ENCODE measurements around the gene RDH13. TPM values are rescaled to one million over a fixed set of nuclear protein-coding genes. Genes with fewer than 3 reads are reported as not detected.
A peak's percentile ranks its signal among the peaks of the same experiment; 100 is the strongest.
"Not testable (repeated sequence)": the region's sequence is repeated elsewhere in the genome, so short reads cannot be mapped to it uniquely, and the experiment has no call there.

Gene RDH13
- total and polyA plus RNA-seq, 12 donors = 6.8 to 27.9 (median 9.8) TPM

DNA sequence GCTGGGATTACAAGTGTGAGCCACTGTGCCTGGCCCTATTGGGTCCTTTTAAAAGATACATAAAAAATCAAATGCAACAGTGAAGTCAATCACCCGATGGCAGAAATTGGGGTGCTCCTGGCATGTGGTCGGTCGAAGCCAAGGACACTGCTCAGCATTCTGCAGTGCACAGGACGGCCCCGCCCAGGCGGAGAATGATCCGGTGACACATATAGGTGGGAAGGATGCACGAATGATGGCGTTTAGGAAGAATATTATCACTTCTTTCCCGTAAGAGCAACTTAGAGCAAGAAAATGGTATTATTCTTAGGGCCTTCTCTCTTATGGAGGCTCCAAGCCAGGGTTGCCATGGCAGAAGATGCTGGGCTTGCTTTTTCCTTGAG lies 21.7 kb downstream of the RDH13 start:
- Histone ChIP-seq H3K36me3 (replicated peaks in 1 of 2) (peaks cover 0 to 19% of the 10 kb centered on the region in 2 donors), H3K27me3 (no peaks in the 10 kb centered on the region), H3K9me3 (replicated peaks in 1 of 3) (no peaks in the 10 kb centered on the region), H3K4me3 (no peak overlapping the region), H3K4me1 (replicated peaks in 1 of 2) (no peaks in the 10 kb centered on the region), H3K27ac (peak overlapping the region in 1 of 5 donors; percentile 22)
- TF ChIP-seq, protein P1, sequence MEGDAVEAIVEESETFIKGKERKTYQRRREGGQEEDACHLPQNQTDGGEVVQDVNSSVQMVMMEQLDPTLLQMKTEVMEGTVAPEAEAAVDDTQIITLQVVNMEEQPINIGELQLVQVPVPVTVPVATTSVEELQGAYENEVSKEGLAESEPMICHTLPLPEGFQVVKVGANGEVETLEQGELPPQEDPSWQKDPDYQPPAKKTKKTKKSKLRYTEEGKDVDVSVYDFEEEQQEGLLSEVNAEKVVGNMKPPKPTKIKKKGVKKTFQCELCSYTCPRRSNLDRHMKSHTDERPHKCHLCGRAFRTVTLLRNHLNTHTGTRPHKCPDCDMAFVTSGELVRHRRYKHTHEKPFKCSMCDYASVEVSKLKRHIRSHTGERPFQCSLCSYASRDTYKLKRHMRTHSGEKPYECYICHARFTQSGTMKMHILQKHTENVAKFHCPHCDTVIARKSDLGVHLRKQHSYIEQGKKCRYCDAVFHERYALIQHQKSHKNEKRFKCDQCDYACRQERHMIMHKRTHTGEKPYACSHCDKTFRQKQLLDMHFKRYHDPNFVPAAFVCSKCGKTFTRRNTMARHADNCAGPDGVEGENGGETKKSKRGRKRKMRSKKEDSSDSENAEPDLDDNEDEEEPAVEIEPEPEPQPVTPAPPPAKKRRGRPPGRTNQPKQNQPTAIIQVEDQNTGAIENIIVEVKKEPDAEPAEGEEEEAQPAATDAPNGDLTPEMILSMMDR (IDR thresholded peaks at IDR 0.05) = no peak
- TF ChIP-seq POLR2A (IDR thresholded peaks at IDR 0.05) = no peak
- intact Hi-C loops (cut with DNase I) = no loop called here
- 80 to 89% (median 88%) methylated on average over 10 of the region's 10 CpGs for WGBS, 4 donors
- DNase-seq = no peak

DNA sequence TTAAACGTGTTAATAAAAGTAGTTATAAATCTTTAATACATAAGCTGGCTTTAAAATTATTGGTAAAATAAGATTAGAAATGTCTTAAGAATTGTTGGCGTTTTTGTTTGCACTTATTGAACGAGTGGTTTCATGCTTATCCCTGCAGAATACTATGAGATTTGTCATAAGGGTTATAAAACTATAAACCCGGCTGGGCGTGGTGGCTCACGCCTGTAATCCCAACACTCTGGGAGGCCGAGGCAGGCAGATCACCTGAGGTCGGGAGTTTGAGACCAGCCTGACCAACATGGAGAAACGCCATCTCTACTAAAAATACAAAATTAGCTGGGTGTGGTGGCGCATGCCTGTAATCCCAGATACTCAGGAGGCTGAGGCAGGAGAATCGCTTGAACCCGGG lies 22.3 kb downstream of the RDH13 start:
- DNase-seq; H3K9me3 ChIP-seq (replicated peaks in 1 of 3); H3K4me3 ChIP-seq; H3K27ac ChIP-seq; intact Hi-C loops (cut with DNase I); H3K27me3 ChIP-seq; H3K4me1 ChIP-seq (replicated peaks in 1 of 2): not testable (repeated sequence)
- H3K36me3 ChIP-seq (replicated peaks in 1 of 2) = peaks cover 0 to 17% of the 10 kb centered on the region in 2 donors
- 86 to 90% (median 87%) methylated on average over 12 of the region's 12 CpGs for WGBS, 4 donors

DNA sequence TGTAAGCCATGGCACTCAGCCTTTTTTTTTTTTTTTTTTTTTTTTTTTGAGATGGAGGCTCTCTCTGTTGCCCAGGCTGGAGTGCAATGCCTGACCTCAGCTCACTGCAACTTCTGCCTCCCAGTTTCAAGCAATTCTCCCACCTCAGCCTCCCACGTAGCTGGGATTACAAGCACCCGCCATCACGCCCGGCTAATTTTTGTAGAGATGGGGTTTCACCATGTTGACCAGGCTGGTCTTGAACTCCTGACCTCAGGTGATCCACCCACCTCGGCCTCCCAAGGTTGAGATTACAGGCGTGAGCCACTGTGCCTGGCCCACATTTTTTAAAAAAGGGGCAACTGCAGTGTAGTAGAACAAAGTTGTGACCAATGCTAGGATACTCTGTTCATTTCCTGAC lies 25.3 kb downstream of the RDH13 start:
- H3K27me3 ChIP-seq; H3K4me1 ChIP-seq (replicated peaks in 1 of 2); DNase-seq; H3K27ac ChIP-seq; H3K9me3 ChIP-seq (replicated peaks in 1 of 3); intact Hi-C loops (cut with DNase I); H3K36me3 ChIP-seq (replicated peaks in 1 of 2); H3K4me3 ChIP-seq: not testable (repeated sequence)
- 71 to 87% (median 80%) methylated on average over 4 to 6 of the region's 6 CpGs for WGBS, 4 donors

DNA sequence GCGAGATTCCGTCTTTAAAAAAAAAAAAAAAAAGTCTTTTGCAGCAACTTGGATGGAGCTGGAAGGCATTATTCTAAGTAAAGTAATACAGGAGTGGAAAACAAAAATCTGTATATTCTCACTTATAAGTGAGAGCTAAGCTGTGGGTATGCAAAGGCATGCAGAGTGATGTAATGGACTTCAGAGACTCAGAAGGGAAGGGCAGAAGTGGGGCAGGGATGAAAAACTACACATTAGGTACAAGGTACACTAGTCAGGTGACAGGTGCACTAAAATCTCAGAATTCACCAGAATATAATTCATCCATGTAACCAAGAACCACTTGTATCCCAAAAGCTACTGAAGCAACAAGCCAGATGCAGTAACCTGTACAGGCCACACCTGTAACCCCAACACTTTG lies 26.9 kb downstream of the RDH13 start:
- Histone ChIP-seq H3K27ac (no peak overlapping the region), H3K4me3 (no peak overlapping the region), H3K36me3 (replicated peaks in 1 of 2) (no peaks in the 10 kb centered on the region), H3K4me1 (replicated peaks in 1 of 2) (no peaks in the 10 kb centered on the region), H3K9me3 (replicated peaks in 1 of 3) (no peaks in the 10 kb centered on the region), H3K27me3 (no peaks in the 10 kb centered on the region)
- intact Hi-C loops (cut with DNase I) = no loop called here
- WGBS, 4 donors = 69 to 88% (median 83%) methylated on average over 2 of the region's 2 CpGs
- TF ChIP-seq, protein P1 (IDR thresholded peaks at IDR 0.05) = no peak
- no peak for TF ChIP-seq POLR2A (IDR thresholded peaks at IDR 0.05)
- DNase-seq = no peak

DNA sequence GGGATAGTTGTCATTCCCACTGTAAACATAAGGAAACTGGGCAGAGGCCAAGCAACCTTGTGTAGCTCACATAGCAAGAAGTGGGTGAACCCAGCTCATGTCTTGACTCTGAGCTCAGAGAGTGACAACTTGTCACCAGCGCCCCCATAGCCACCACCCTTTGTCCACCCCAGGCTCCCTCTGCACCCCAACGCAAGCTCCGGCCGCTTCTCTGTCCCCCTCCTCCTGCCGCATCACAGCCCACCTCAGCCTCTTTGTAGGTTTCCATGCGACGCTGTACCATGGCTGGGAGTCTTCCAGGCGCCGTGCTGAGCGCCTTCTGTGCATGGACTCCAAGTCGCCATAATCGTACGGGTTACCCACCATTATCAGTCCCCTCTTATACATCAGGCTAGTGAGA lies 28.2 kb downstream of the RDH13 start:
- intact Hi-C loops (cut with DNase I) = no loop called here
- H3K27me3 ChIP-seq = no peaks in the 10 kb centered on the region
- TF ChIP-seq, protein P1 (IDR thresholded peaks at IDR 0.05) = no peak
- no peak for TF ChIP-seq POLR2A (IDR thresholded peaks at IDR 0.05)
- H3K4me3 ChIP-seq = no peak overlapping the region
- no peaks in the 10 kb centered on the region for H3K9me3 ChIP-seq (replicated peaks in 1 of 3)
- H3K4me1 ChIP-seq (replicated peaks in 1 of 2) = no peaks in the 10 kb centered on the region
- H3K27ac ChIP-seq = no peak overlapping the region
- H3K36me3 ChIP-seq (replicated peaks in 1 of 2) = no peaks in the 10 kb centered on the region
- WGBS, 4 donors = 89 to 92% (median 91%) methylated on average over 13 of the region's 13 CpGs
- no peak for DNase-seq

DNA sequence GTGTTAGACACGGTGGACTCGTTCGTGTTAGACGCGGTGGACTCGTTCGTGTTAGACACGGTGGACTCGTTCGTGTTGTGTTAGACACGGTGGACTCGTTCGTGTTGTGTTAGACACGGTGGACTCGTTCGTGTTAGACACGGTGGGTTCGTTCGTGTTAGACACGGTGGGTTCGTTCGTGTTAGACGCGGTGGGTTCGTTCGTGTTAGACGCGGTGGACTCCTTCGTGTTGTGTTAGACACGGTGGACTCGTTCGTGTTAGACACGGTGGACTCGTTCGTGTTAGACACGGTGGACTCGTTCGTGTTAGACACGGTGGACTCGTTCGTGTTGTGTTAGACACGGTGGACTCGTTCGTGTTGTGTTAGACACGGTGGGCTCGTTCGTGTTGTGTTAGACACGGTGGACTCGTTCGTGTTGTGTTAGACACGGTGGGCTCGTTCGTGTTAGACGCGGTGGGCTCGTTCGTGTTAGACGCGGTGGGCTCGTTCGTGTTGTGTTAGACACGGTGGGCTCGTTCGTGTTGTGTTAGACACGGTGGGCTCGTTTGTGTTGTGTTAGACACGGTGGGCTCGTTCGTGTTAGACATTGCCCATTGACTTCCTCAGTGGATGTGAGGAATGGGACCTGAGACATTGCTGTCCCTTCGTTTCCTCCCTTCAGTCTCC lies 29.8 kb downstream of the RDH13 start:
- H3K27me3 ChIP-seq; H3K4me1 ChIP-seq (replicated peaks in 1 of 2); H3K27ac ChIP-seq; DNase-seq; H3K36me3 ChIP-seq (replicated peaks in 1 of 2); H3K9me3 ChIP-seq (replicated peaks in 1 of 3); H3K4me3 ChIP-seq; intact Hi-C loops (cut with DNase I): not testable (repeated sequence)
- 89 to 93% (median 91%) methylated on average over 56 to 70 of the region's 70 CpGs for WGBS, 4 donors

Data from adrenal gland (tissue), 12 donors.